Tibial artery (tissue), 4 donors: ENCODE data around the gene PCDHB10.
A peak's percentile ranks its signal among the peaks of the same experiment; 100 is the strongest.
"Not testable (repeated sequence)": the region's sequence is repeated elsewhere in the genome, so short reads cannot be mapped to it uniquely, and the experiment has no call there.

Experiments used
- DNase-seq, 2 donors: peaks; one replicate each; pipeline ENCODE4 v3.0.0-alpha.2; 2019
- H3K27ac ChIP-seq, 2 donors: fragments of 200-600 bp; sonication (generic) in 1 of 2; 1 replicate in 1 of 2; 2 replicates in 1 of 2; pipeline ENCODE4 v1.5.1; 2018 to 2019; ENCODE audit warnings: mild to moderate bottlenecking in 1 of 2
- H3K27me3 ChIP-seq, 2 donors: fragments of 200-600 bp; sonication (generic) in 1 of 2; one replicate each; pipeline versions ENCODE4 v1.5.1 to v1.6.0; 2016 to 2019
- H3K36me3 ChIP-seq, 3 donors: fragments of 200-600 bp; sonication (generic) in 2 of 3; one replicate each; pipeline ENCODE4 v1.5.1; 2016 to 2019; ENCODE audit warnings: mild to moderate bottlenecking in 2 of 3
- H3K4me1 ChIP-seq, 4 donors: fragments of 200-600 bp; sonication (generic) in 2 of 4; 1 replicate in 3 of 4; 2 replicates in 1 of 4; pipeline ENCODE4 v1.5.1; 2016 to 2019
- H3K4me3 ChIP-seq, 2 donors: fragments of 200-600 bp; sonication (generic) in 1 of 2; 1 replicate in 1 of 2; 2 replicates in 1 of 2; pipeline ENCODE4 v1.5.1; 2018 to 2019; ENCODE audit warnings: mild to moderate bottlenecking in 2 of 2
- H3K9me3 ChIP-seq, 3 donors: fragments of 200-600 bp; sonication (generic) in 1 of 3; one replicate each; pipeline ENCODE4 v1.5.1; 2016 to 2019
- intact Hi-C: fragments of 100-400 bp; cut with DNase I; formaldehyde crosslinking; loops from one replicate; pipeline ENCODE4 v1.15.0; 2023; ENCODE audit warnings: low total_unique reads
- TF ChIP-seq, protein P1 (sequence below), 2 experiments: fragments of 200-600 bp in 1 of 2; fragments of 450-650 bp in 1 of 2; IDR thresholded peaks; one replicate each; pipeline ENCODE4 v1.5.1; 2017 to 2019; ENCODE audit warnings: antibody characterized with exemption in 2 of 2, mild to moderate bottlenecking in 1 of 2, moderate library complexity in 1 of 2

The PCDHB10 gene

DNA sequence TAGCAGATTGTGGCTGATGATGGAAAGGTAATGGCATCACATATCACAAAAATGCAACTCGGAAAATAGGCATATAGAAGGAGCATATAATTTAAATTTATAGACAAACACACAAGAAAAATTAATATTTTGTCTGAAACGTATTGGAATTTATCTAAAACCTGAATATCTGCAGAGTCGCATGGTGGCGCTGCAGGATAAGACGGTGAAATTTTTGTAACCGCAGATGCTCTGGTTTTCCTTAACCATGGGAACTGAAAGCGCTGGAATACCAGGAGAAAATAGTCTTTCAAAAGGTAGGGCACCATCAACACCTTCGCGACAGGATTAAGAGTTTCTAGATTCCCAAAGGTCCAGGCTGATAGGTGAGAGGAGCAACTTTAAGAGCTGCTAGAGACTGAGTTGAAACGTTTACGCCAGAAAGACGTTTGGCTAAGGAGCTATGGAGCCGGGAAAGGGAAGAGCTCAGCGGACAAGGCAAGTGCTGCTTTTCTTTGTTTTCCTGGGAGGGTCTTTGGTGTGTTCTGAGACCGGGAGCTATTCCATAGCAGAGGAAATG lies 42.0 kb downstream of the PCDHB10 start:
- intact Hi-C loops = no loop called here
- Histone ChIP-seq H3K9me3 (peaks cover 19 to 91% (median 83%) of the 10 kb centered on the region in 3 donors), H3K4me3 (peak overlapping the region; percentile 26 to 31)

DNA sequence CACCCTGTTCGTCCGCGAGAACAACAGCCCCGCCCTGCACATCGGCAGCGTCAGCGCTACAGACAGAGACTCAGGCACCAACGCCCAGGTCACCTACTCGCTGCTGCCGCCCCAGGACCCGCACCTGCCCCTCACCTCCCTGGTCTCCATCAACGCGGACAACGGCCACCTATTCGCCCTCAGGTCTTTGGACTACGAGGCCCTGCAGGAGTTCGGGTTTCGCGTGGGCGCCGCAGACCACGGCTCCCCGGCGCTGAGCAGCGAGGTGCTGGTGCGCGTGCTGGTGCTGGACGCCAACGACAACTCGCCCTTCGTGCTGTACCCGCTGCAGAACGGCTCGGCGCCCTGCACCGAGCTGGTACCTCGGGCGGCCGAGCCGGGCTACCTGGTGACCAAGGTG lies 43.8 kb downstream of the PCDHB10 start:
- H3K4me1 ChIP-seq, H3K4me3 ChIP-seq, DNase-seq, H3K27me3 ChIP-seq, H3K27ac ChIP-seq, intact Hi-C loops: not testable (repeated sequence)
- Histone ChIP-seq H3K36me3 (peaks cover 0 to 63% (median 39%) of the 10 kb centered on the region in 3 donors), H3K9me3 (peaks cover 29 to 99% (median 92%) of the 10 kb centered on the region in 3 donors)

More for the DNA sequence above, 42.0 kb downstream of the PCDHB10 start:
- Histone ChIP-seq H3K4me1 (no peaks in the 10 kb centered on the region), H3K27ac (no peak overlapping the region), H3K36me3 (peaks cover 0 to 50% (median 30%) of the 10 kb centered on the region in 3 donors), H3K27me3 (no peaks in the 10 kb centered on the region)
- DNase-seq = no peak
- TF ChIP-seq, protein P1, sequence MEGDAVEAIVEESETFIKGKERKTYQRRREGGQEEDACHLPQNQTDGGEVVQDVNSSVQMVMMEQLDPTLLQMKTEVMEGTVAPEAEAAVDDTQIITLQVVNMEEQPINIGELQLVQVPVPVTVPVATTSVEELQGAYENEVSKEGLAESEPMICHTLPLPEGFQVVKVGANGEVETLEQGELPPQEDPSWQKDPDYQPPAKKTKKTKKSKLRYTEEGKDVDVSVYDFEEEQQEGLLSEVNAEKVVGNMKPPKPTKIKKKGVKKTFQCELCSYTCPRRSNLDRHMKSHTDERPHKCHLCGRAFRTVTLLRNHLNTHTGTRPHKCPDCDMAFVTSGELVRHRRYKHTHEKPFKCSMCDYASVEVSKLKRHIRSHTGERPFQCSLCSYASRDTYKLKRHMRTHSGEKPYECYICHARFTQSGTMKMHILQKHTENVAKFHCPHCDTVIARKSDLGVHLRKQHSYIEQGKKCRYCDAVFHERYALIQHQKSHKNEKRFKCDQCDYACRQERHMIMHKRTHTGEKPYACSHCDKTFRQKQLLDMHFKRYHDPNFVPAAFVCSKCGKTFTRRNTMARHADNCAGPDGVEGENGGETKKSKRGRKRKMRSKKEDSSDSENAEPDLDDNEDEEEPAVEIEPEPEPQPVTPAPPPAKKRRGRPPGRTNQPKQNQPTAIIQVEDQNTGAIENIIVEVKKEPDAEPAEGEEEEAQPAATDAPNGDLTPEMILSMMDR (IDR thresholded peaks at IDR 0.05) = no peak

DNA sequence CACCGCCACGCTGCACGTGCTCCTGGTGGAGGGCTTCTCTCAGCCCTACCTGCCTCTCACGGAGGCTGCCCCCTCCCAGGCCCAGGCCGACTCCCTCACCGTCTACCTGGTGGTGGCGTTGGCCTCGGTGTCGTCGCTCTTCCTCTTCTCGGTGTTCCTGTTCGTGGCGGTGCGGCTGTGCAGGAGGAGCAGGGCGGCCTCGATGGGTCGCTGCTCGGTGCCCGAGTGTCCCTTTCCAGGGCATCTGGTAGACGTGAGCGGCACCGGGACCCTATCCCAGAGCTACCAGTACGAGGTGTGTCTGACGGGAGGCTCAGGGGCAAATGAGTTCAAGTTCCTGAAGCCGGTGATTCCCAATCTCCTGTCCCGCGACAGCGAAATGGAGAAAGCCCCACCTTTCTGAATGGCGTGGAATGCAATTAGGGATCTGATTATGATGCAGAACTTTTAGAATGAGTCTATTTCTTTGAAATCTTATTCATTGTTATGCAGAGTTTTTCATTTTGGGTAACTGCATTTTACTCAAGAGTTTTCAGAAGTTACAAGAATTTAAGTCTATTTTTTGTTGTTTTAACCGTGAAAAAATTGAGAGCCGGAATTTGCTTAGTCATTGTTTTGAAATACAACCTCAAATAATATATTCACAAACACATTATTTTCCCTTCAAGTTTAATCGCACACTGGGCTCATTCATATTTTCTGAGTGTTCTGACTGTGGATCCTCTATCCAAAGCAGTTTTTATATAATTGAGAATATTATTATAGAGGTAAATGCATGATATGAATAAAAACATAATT lies 44.6 kb downstream of the PCDHB10 start:
- no peak for DNase-seq
- Histone ChIP-seq H3K27me3 (no peaks in the 10 kb centered on the region), H3K27ac (no peak overlapping the region), H3K4me1 (no peaks in the 10 kb centered on the region), H3K36me3 (peaks cover 0 to 64% (median 47%) of the 10 kb centered on the region in 3 donors), H3K4me3 (no peak overlapping the region), H3K9me3 (peaks cover 31 to 99% (median 94%) of the 10 kb centered on the region in 3 donors)
- TF ChIP-seq, protein P1 (IDR thresholded peaks at IDR 0.05) = no peak
- intact Hi-C loops = no loop called here

DNA sequence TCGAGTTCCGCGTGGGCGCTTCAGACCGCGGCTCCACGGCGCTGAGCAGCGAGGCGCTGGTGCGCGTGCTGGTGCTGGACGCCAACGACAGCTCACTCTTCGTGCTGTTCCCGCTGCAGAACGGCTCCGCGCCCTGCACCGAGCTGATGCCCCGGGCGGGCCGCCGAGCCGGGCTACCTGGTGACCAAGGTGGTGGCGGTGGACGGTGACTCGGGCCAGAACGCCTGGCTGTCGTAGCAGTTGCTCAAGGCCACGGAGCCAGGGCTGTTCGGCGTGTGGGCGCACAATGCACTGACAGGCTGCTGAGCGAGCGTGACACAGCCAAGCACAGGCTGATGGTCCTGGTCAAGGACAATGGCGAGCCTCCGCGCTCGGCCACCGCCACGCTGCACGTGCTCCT lies 49.3 kb downstream of the PCDHB10 start:
- no peaks in the 10 kb centered on the region for H3K4me1 ChIP-seq
- intact Hi-C loops = loop anchor here (10.0 kb wide), 1 partner anchor 183 kb away; the partner anchor contains the start of gene PCDHGA11
- peaks cover under 1 to 53% (median 37%) of the 10 kb centered on the region in 3 donors for H3K36me3 ChIP-seq
- H3K27ac ChIP-seq = no peak overlapping the region
- peaks cover 39 to 99% (median 85%) of the 10 kb centered on the region in 3 donors for H3K9me3 ChIP-seq
- H3K4me3 ChIP-seq = no peak overlapping the region
- TF ChIP-seq, protein P1 (IDR thresholded peaks at IDR 0.05) = no peak
- DNase-seq = no peak
- H3K27me3 ChIP-seq = no peaks in the 10 kb centered on the region
